Astrocyte (in vitro differentiated cells and primary cell): ENCODE measurements around the gene ANKRD44. TPM values are rescaled to one million over a fixed set of nuclear protein-coding genes. Genes with fewer than 3 reads are reported as not detected.

ENCODE experiments used
- DNase-seq: peaks from one replicate; pipeline ENCODE4 v3.0.0-alpha.2; 2010; ENCODE audit warnings: low read depth
- FAIRE-seq: peaks from 2 replicates; lab custom pipeline; 2011; peaks lifted over from hg19 to GRCh38; lab: Jason Lieb, UNC
- H2AFZ ChIP-seq: 2 replicates; pipeline ENCODE4 v1.6.0; 2012; ENCODE audit warnings: low read depth, low read length, inconsistent platforms
- H3K27ac ChIP-seq: 2 replicates; pipeline ENCODE4 v1.5.1; 2011; ENCODE audit warnings: low read depth, low read length, inconsistent platforms
- H3K27me3 ChIP-seq: 2 replicates; pipeline ENCODE4 v1.6.0; 2011; ENCODE audit warnings: low read length, inconsistent platforms; ENCODE audit not compliant: insufficient read depth
- H3K36me3 ChIP-seq: 2 replicates; pipeline ENCODE4 v1.5.1; 2011; ENCODE audit warnings: low read length, inconsistent platforms; ENCODE audit not compliant: insufficient read depth
- H3K4me1 ChIP-seq: 2 replicates; pipeline ENCODE4 v1.5.1; 2011; ENCODE audit warnings: low read length, inconsistent platforms; ENCODE audit not compliant: insufficient read depth
- H3K4me2 ChIP-seq: 2 replicates; pipeline ENCODE4 v1.6.0; 2012; ENCODE audit warnings: low read length, inconsistent platforms
- H3K4me3 ChIP-seq: 2 replicates; pipeline ENCODE4 v1.5.1; 2011; ENCODE audit warnings: low read depth, mild to moderate bottlenecking, low read length, inconsistent platforms; ENCODE audit not compliant: insufficient read depth
- H3K79me2 ChIP-seq: 2 replicates; pipeline ENCODE4 v1.6.0; 2012; ENCODE audit warnings: mild to moderate bottlenecking, low read length, inconsistent platforms; ENCODE audit not compliant: insufficient read depth
- H3K9ac ChIP-seq: 2 replicates; pipeline ENCODE4 v1.6.0; 2012; ENCODE audit warnings: mild to moderate bottlenecking, low read length, inconsistent platforms
- H3K9me3 ChIP-seq: 2 replicates; pipeline ENCODE4 v1.5.1; 2012; ENCODE audit warnings: low read depth, mild to moderate bottlenecking, low read length, inconsistent platforms; ENCODE audit not compliant: insufficient read depth
- H4K20me1 ChIP-seq: 2 replicates; pipeline ENCODE4 v1.6.0; 2012; ENCODE audit warnings: low read length, inconsistent platforms; ENCODE audit not compliant: insufficient read depth
- H3K27ac Mint-ChIP-seq: one replicate; pipeline ENCODE4 v1.8.0; 2021; ENCODE audit warnings: mild to moderate bottlenecking, mixed read lengths; ENCODE audit not compliant: unreplicated experiment
- H3K27me3 Mint-ChIP-seq: one replicate; pipeline ENCODE4 v1.8.0; 2021; ENCODE audit warnings: low read depth, mixed read lengths; ENCODE audit not compliant: unreplicated experiment
- H3K36me3 Mint-ChIP-seq: one replicate; pipeline ENCODE4 v1.8.0; 2021; ENCODE audit warnings: low read depth, mixed read lengths; ENCODE audit not compliant: unreplicated experiment
- H3K4me1 Mint-ChIP-seq: one replicate; pipeline ENCODE4 v1.8.0; 2021; ENCODE audit warnings: low read depth, mixed read lengths; ENCODE audit not compliant: unreplicated experiment
- H3K4me3 Mint-ChIP-seq: one replicate; pipeline ENCODE4 v1.8.0; 2021; ENCODE audit warnings: mild to moderate bottlenecking, moderate library complexity, mixed read lengths; ENCODE audit not compliant: unreplicated experiment
- H3K9me3 Mint-ChIP-seq: one replicate; pipeline ENCODE4 v1.8.0; 2021; ENCODE audit warnings: mild to moderate bottlenecking, mixed read lengths; ENCODE audit not compliant: unreplicated experiment
- EZH2 ChIP-seq: IDR thresholded peaks from 2 replicates; pipeline ENCODE4 v1.6.1; 2012; ENCODE audit warnings: mild to moderate bottlenecking, low read length, inconsistent platforms; ENCODE audit not compliant: insufficient read depth
- total RNA-seq: library from RNA; stranded (reverse); gene quantifications from 2 replicates; pipeline ENCODE4 v1.2.1, GENCODE V29; 2021
- TF ChIP-seq, protein P1 (sequence below): IDR thresholded peaks from 2 replicates; pipeline ENCODE4 v1.5.1; 2011; ENCODE audit warnings: low read depth, mild to moderate bottlenecking, inconsistent platforms, low read length, moderate library complexity; ENCODE audit not compliant: insufficient read depth

Gene ANKRD44
- total RNA-seq, 1 donor from 2014 or later = 7.2 TPM

GRCh38 chr2:197339496-197340220, 29.1 kb upstream of the ANKRD44 start:
- no peaks in the 10 kb centered on the region for H3K4me1 ChIP-seq
- no peaks in the 10 kb centered on the region for H3K36me3 ChIP-seq
- H3K4me2 ChIP-seq = no peak overlapping the region
- no peak overlapping the region for H2AFZ ChIP-seq
- peaks cover 2% of the 10 kb centered on the region for H3K36me3 Mint-ChIP-seq
- H3K9me3 ChIP-seq = no peaks in the 10 kb centered on the region
- no peak for TF ChIP-seq EZH2
- H4K20me1 ChIP-seq = no peaks in the 10 kb centered on the region
- H3K4me1 Mint-ChIP-seq = no peaks in the 10 kb centered on the region
- no peaks in the 10 kb centered on the region for H3K27me3 Mint-ChIP-seq
- no peaks in the 10 kb centered on the region for H3K9me3 Mint-ChIP-seq
- H3K27ac ChIP-seq = no peak overlapping the region
- H3K4me3 ChIP-seq = no peak overlapping the region
- H3K27ac Mint-ChIP-seq = no peak overlapping the region
- H3K27me3 ChIP-seq = no peaks in the 10 kb centered on the region
- no peak overlapping the region for H3K9ac ChIP-seq
- DNase-seq = no peak
- H3K79me2 ChIP-seq = no peaks in the 10 kb centered on the region
- no peak overlapping the region for H3K4me3 Mint-ChIP-seq
- FAIRE-seq = no peak

DNA sequence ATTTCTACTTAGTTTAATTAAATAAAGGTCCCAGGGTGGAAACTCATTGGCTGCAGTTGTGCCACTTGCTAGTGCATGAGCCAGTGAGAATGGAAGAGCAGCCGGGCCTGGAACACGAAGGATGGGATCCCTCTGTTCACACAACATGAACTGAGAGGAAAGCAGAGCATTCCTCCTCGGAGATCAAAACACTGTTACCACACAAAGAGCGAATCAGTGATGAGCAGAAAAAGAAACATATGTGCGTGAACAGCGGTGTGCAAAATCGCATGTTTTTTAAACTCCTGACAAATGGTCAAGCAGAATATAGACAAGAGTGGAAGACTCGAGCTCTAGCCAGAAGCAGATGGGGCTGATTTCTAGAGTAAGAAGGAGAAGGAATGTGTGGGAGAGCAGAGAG, 28.4 kb upstream of the ANKRD44 start:
- Mint-ChIP-seq H3K27me3 (no peaks in the 10 kb centered on the region), H3K9me3 (no peaks in the 10 kb centered on the region), H3K36me3 (peaks cover 2% of the 10 kb centered on the region), H3K27ac (no peak overlapping the region), H3K4me3 (no peak overlapping the region), H3K4me1 (no peaks in the 10 kb centered on the region)
- no peak overlapping the region for H3K4me2 ChIP-seq
- no peaks in the 10 kb centered on the region for H3K27me3 ChIP-seq
- no peaks in the 10 kb centered on the region for H3K36me3 ChIP-seq
- FAIRE-seq = no peak
- H3K9ac ChIP-seq = no peak overlapping the region
- TF ChIP-seq, protein P1, sequence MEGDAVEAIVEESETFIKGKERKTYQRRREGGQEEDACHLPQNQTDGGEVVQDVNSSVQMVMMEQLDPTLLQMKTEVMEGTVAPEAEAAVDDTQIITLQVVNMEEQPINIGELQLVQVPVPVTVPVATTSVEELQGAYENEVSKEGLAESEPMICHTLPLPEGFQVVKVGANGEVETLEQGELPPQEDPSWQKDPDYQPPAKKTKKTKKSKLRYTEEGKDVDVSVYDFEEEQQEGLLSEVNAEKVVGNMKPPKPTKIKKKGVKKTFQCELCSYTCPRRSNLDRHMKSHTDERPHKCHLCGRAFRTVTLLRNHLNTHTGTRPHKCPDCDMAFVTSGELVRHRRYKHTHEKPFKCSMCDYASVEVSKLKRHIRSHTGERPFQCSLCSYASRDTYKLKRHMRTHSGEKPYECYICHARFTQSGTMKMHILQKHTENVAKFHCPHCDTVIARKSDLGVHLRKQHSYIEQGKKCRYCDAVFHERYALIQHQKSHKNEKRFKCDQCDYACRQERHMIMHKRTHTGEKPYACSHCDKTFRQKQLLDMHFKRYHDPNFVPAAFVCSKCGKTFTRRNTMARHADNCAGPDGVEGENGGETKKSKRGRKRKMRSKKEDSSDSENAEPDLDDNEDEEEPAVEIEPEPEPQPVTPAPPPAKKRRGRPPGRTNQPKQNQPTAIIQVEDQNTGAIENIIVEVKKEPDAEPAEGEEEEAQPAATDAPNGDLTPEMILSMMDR = no peak
- TF ChIP-seq EZH2 = no peak
- no peaks in the 10 kb centered on the region for H3K9me3 ChIP-seq
- no peak overlapping the region for H3K4me3 ChIP-seq
- no peaks in the 10 kb centered on the region for H3K4me1 ChIP-seq
- no peak overlapping the region for H2AFZ ChIP-seq
- no peaks in the 10 kb centered on the region for H3K79me2 ChIP-seq
- no peaks in the 10 kb centered on the region for H4K20me1 ChIP-seq
- DNase-seq = no peak
- H3K27ac ChIP-seq = no peak overlapping the region

DNA sequence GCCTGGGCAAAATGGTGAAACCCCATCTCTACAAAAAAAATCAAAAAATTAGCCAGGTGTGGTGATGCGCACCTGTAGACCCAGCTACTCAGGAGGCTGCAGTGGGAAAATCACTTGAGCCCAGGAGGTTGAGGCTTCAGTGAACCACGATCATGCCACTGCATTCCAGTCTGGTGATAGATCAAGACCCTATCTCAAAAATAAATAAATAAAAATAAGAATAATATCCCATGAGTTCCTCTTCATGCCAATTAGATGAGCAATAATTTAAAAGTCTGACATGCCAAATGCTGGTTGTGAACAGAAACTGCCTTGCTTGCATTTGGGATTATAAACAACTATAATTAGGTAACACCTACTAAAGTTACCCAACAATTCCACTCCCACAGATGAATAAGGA, 22.1 kb upstream of the ANKRD44 start:
- no peak overlapping the region for H2AFZ ChIP-seq
- TF ChIP-seq, protein P1 = no peak
- no peak overlapping the region for H3K4me3 Mint-ChIP-seq
- FAIRE-seq = no peak
- H3K27ac ChIP-seq = no peak overlapping the region
- H3K4me1 ChIP-seq = no peaks in the 10 kb centered on the region
- no peaks in the 10 kb centered on the region for H3K4me1 Mint-ChIP-seq
- H3K4me3 ChIP-seq = no peak overlapping the region
- H3K79me2 ChIP-seq = no peaks in the 10 kb centered on the region
- H3K36me3 Mint-ChIP-seq = peaks cover under 1% of the 10 kb centered on the region
- no peak overlapping the region for H3K9ac ChIP-seq
- H3K36me3 ChIP-seq = no peaks in the 10 kb centered on the region
- H3K27ac Mint-ChIP-seq = no peak overlapping the region
- H4K20me1 ChIP-seq = no peaks in the 10 kb centered on the region
- no peaks in the 10 kb centered on the region for H3K27me3 ChIP-seq
- no peaks in the 10 kb centered on the region for H3K9me3 Mint-ChIP-seq
- DNase-seq = no peak
- H3K27me3 Mint-ChIP-seq = no peaks in the 10 kb centered on the region
- no peaks in the 10 kb centered on the region for H3K9me3 ChIP-seq
- no peak overlapping the region for H3K4me2 ChIP-seq
